GM19468 (cell line): ENCODE data around the gene ZNF638.
"Not testable (repeated sequence)": the region's sequence is repeated elsewhere in the genome, so short reads cannot be mapped to it uniquely, and the experiment has no call there.

ENCODE experiments used
- ATAC-seq: cut with Tn5 transposase; IDR thresholded peaks from one replicate; pipeline ENCODE4 v1.9.1; 2021; ENCODE audit warnings: mild to moderate bottlenecking, moderate library complexity, moderate number of reproducible peaks; ENCODE audit not compliant: unreplicated experiment; ENCODE audit errors: extremely low read depth

ZNF638 gene

GRCh38 chr2:71385012-71385411 is 53.4 kb downstream of the ZNF638 start:
- no peak for ATAC-seq

DNA sequence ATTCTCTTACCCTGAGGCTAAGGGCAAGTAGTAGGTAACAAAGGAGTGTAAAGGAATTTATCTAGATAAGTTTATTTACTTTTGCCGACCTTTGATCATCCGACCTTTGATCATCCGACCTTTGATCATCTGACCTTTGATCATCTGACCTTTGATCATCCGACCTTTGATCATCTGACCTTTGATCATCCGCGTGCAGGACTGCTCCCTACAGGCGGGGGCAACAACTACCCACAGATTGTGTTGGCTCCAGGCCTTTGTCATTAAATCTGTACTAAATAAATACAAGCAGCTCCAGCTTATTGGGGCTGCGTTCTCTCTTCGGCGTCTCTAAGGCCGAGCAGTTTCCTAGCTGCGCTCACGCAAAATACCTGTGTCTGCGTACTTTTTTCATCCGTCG is 56.6 kb downstream of the ZNF638 start:
- ATAC-seq = no peak

DNA sequence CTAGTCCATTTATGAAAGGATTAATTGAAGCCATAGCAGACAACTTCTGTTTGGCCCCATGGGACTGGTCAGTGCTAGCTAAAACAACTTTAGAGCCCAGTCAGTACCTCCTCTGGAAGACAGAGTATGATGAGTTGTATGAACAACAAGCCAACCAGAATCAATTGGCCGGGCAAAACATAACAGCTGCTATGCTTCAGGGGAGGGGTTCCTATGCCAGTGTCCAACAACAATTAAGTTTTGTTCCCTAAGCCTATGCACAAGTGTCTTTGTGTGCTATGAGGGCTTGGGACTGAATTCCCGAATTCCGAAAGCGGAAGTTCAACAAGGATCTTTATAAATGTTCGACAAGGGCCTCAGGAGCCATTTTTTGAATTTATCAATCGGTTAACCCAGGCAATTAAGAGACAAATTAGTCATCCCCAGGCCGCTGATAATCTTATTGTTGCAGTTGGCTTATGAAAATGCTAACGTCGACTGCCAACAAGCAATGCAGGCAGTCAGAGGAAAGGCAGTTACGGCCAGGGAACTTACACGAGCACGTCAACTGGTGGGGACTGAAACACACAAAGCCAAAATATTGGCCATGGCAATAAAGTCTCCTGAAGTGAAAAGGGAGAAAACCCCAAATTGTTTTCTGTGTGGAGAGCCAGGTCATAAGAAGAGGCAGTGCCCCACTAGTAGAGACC is 57.9 kb downstream of the ZNF638 start:
- ATAC-seq = no peak

- no peak for ATAC-seq
Observed at GRCh38 chr2:71393216-71393615, 61.6 kb downstream of the ZNF638 start.

- ATAC-seq = no peak
Observed at GRCh38 chr2:71395471-71395870, 63.9 kb downstream of the ZNF638 start.

DNA sequence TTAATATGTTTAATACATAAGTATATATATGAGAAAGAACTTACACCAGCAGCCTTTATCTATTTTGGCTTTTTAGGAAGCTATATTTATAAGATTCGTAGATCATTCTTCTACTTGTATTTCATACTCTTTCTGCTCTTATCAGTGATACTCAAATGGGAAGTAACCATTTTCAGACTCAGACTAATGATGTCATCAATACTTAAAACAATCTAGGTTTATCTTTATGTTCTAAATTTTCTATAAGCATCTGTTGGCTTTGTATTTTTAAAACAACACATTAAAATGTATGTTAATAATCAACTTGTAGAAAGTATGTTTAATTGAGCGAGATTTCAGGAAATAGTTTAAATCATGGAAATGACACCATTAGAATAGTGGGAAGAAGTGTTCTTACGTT is 70.8 kb downstream of the ZNF638 start:
- no peak for ATAC-seq

GRCh38 chr2:71409611-71410010 is 78.0 kb downstream of the ZNF638 start:
- ATAC-seq = no peak

DNA sequence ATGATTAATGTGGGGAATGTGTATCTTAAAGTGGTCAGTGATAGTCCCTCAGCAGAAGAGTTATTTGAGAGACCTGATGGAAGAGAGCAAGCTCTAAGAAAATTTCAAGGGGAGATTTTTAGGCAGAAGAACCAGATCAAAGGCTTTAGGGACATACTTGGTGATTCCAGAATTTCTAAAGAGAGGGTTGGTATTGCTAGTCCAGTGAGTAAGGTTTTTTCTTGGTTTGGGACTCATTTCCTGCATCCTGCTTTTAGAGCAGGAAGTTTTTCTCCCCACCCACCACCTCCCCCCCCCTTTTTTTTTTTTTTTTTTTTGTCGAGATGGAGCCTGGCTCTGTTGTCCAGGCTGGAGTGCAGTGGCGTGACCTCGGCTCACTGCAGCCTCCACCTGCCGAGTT is 79.1 kb downstream of the ZNF638 start:
- no peak for ATAC-seq

DNA sequence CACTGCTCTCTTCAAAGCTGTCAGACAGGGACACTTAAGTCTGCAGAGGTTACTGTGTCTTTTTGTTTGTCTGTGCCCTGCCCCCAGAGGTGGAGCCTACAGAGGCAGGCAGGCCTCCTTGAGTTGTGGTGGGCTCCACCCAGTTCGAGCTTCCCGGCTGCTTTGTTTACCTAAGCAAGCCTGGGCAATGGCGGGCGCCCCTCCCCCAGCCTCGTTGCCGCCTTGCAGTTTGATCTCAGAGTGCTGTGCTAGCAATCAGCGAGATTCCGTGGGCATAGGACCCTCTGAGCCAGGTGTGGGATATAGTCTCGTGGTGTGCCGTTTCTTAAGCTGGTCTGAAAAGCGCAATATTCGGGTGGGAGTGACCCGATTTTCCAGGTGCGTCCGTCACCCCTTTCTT is 85.3 kb downstream of the ZNF638 start:
- ATAC-seq = not testable (repeated sequence)

- no peak for ATAC-seq
Observed at GRCh38 chr2:71417300-71418202, 86.0 kb downstream of the ZNF638 start.

GRCh38 chr2:71419145-71419544 is 87.6 kb downstream of the ZNF638 start:
- no peak for ATAC-seq

DNA sequence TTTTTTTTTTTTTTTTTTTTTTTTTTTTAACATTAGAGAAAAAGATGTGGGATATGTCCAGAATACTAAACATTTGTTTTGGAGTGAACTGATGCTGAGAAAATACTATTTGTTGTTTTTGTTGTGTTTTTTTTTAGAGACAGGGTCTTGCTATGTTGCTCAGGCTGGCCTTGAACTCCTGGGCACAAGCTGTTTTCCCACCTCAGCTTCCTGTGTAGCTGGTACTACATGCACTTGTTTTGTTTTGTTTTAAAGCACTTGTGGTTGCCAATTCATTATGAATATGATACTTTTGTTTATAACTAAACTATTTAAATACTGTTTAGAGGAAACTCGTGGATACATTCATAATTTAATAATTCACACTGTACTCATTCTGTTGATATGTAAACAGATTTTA is 88.4 kb downstream of the ZNF638 start:
- no peak for ATAC-seq

DNA sequence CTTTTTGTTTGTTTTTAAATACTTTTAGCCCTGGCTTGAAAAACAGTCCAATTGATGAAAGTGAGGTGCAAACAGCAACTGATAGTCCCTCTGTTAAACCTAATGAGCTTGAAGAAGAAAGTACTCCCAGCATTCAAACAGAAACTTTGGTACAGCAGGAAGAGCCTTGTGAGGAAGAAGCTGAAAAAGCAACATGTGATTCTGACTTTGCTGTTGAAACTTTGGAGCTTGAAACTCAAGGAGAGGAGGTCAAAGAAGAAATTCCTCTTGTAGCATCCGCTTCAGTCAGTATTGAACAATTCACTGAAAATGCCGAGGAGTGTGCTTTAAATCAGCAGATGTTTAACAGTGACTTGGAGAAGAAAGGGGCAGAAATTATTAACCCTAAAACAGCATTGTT is 91.2 kb downstream of the ZNF638 start:
- ATAC-seq = no peak

- no peak for ATAC-seq
Observed at GRCh38 chr2:71423817-71424420, 92.3 kb downstream of the ZNF638 start.

- ATAC-seq = no peak
Observed at GRCh38 chr2:71426721-71427120, 95.1 kb downstream of the ZNF638 start.

GRCh38 chr2:71428472-71429383 is 97.1 kb downstream of the ZNF638 start:
- ATAC-seq = no peak

GRCh38 chr2:71445142-71445541 is 113.6 kb downstream of the ZNF638 start:
- ATAC-seq = not testable (repeated sequence)

GRCh38 chr2:71446505-71446904 is 114.9 kb downstream of the ZNF638 start:
- no peak for ATAC-seq

DNA sequence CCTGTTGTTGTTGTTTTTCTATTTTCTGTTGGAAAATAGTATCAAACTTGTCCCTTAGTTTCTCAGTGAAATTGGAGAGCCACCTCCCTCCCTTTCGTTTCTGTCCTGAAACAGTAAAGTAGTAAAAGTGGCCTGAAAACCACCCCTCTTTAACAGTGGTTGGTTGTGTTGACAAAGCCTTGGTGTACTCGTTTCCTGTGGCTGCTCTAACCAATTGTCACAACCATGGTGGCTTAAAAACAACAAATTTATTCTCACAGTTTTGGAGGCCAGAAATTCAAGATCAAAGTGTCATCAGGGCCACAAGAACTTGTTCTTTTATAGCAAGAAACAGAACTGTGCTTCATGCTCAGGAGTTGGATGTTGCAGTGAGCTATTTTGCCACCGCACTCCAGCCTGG is 117.8 kb downstream of the ZNF638 start:
- no peak for ATAC-seq

- ATAC-seq = no peak
Observed at GRCh38 chr2:71451705-71452104, 120.1 kb downstream of the ZNF638 start.
